ENCODE measurements around the gene ITGB2. TPM values are rescaled to one million over a fixed set of nuclear protein-coding genes. Genes with fewer than 3 reads are reported as not detected.
A peak's percentile ranks its signal among the peaks of the same experiment; 100 is the strongest.

The ITGB2 gene
- total RNA-seq, 2 donors from 2014 or later, result 13.1 to 27.1 TPM

- no peak for TF ChIP-seq CTCF (IDR thresholded peaks at IDR 0.05)
- Histone ChIP-seq H3K4me1 (peaks cover 13% of the 10 kb centered on the region), H3K9me3 (no peaks in the 10 kb centered on the region), H3K27me3 (no peaks in the 10 kb centered on the region), H3K36me3 (peaks cover 18% of the 10 kb centered on the region), H3K9ac (ENCODE audit: low read depth in 2 of 2, low read length in 2 of 2) (no peak overlapping the region), H3K4me3 (no peak overlapping the region), H3K27ac (no peak overlapping the region)
- DNase-seq, result no peak
- intact Hi-C loops (cut with DNase I), result loop anchor here (5.0 kb wide), 1 partner anchor 66 kb away; the partner anchor contains the start of gene UBE2G2
These were observed 52.5 kb downstream of the ITGB2 start for GRCh38 chr21:44867999-44868700.

GRCh38 chr21:44867464-44867863, 53.2 kb downstream of the ITGB2 start:
- Histone ChIP-seq H3K27ac (no peak overlapping the region), H3K4me3 (no peak overlapping the region), H3K36me3 (peaks cover 18% of the 10 kb centered on the region), H3K4me1 (peaks cover 13% of the 10 kb centered on the region), H3K9me3 (no peaks in the 10 kb centered on the region), H3K9ac (ENCODE audit: low read depth in 2 of 2, low read length in 2 of 2) (no peak overlapping the region), H3K27me3 (no peaks in the 10 kb centered on the region)
- intact Hi-C loops (cut with DNase I), result loop anchor here (5.0 kb wide), 1 partner anchor 65 kb away; the partner anchor contains the start of gene UBE2G2
- no peak for TF ChIP-seq CTCF (IDR thresholded peaks at IDR 0.05)
- DNase-seq, result no peak

GRCh38 chr21:44866780-44867179, 53.9 kb downstream of the ITGB2 start:
- no peak for DNase-seq
- Histone ChIP-seq H3K27me3 (no peaks in the 10 kb centered on the region), H3K4me3 (no peak overlapping the region), H3K4me1 (peaks cover 13% of the 10 kb centered on the region), H3K9ac (ENCODE audit: low read depth in 2 of 2, low read length in 2 of 2) (no peak overlapping the region), H3K36me3 (peaks cover 18% of the 10 kb centered on the region), H3K9me3 (no peaks in the 10 kb centered on the region), H3K27ac (no peak overlapping the region)
- no peak for TF ChIP-seq CTCF (IDR thresholded peaks at IDR 0.05)
- intact Hi-C loops (cut with DNase I), result loop anchor here (5.0 kb wide), 1 partner anchor 64 kb away; the partner anchor contains the start of gene UBE2G2

- no peak for TF ChIP-seq CTCF (IDR thresholded peaks at IDR 0.05)
- DNase-seq, result no peak
- H3K9ac ChIP-seq (ENCODE audit: low read depth in 2 of 2, low read length in 2 of 2), result no peak overlapping the region
- peaks cover 18% of the 10 kb centered on the region for H3K36me3 ChIP-seq
- no peak overlapping the region for H3K4me3 ChIP-seq
- peaks cover 13% of the 10 kb centered on the region for H3K4me1 ChIP-seq
- peak overlapping the region; percentile 13 for H3K27ac ChIP-seq
- H3K27me3 ChIP-seq, result no peaks in the 10 kb centered on the region
- intact Hi-C loops (cut with DNase I), result loop anchor here (5.0 kb wide), 1 partner anchor 63 kb away; the partner anchor contains the start of gene UBE2G2
- H3K9me3 ChIP-seq, result no peaks in the 10 kb centered on the region
These were observed 55.0 kb downstream of the ITGB2 start for GRCh38 chr21:44865561-44866280.

- H3K36me3 ChIP-seq, result peaks cover 18% of the 10 kb centered on the region
- H3K4me1 ChIP-seq, result peaks cover 13% of the 10 kb centered on the region
- intact Hi-C loops (cut with DNase I), result no loop called here
These were observed 57.6 kb downstream of the ITGB2 start for GRCh38 chr21:44862869-44863685.

More at GRCh38 chr21:44862869-44863685, 57.6 kb downstream of the ITGB2 start:
- Histone ChIP-seq H3K27ac (no peak overlapping the region), H3K27me3 (no peaks in the 10 kb centered on the region), H3K4me3 (no peak overlapping the region), H3K9me3 (no peaks in the 10 kb centered on the region), H3K9ac (ENCODE audit: low read depth in 2 of 2, low read length in 2 of 2) (no peak overlapping the region)
- TF ChIP-seq CTCF (IDR thresholded peaks at IDR 0.05), result no peak
- DNase-seq, result no peak
